Cardiac muscle cell (in vitro differentiated cells and primary cell): Measurements from ENCODE around the gene TMEM108. TPM values are rescaled to one million over a fixed set of nuclear protein-coding genes. Genes with fewer than 3 reads are reported as not detected.

Experiments used
- DNase-seq, 2 donors: peaks; one replicate each; pipeline versions ENCODE4 v3.0.0 to v3.0.0-alpha.2; 2010 to 2017; ENCODE audit warnings: low read depth in 1 of 2, low spot score in 1 of 2
- H3K27ac ChIP-seq: fragments of 200-600 bp; sonication (generic); 2 replicates; pipeline ENCODE4 v1.5.1; 2016
- H3K27me3 ChIP-seq: fragments of 200-600 bp; sonication (generic); 2 replicates; pipeline ENCODE4 v1.6.0; 2016; ENCODE audit warnings: control low read depth
- H3K36me3 ChIP-seq: fragments of 200-600 bp; sonication (generic); 2 replicates; pipeline ENCODE4 v1.5.1; 2016; ENCODE audit warnings: control low read depth
- H3K4me1 ChIP-seq: fragments of 200-600 bp; sonication (generic); 2 replicates; pipeline ENCODE4 v1.8.1; 2017; ENCODE audit warnings: low read depth, mild to moderate bottlenecking, mixed run types
- H3K4me3 ChIP-seq: fragments of 200-600 bp; sonication (generic); 2 replicates; pipeline ENCODE4 v1.5.1; 2016; ENCODE audit warnings: mild to moderate bottlenecking
- H3K9me3 ChIP-seq: fragments of 200-600 bp; sonication (generic); 2 replicates; pipeline ENCODE4 v1.5.1; 2017; ENCODE audit warnings: low read depth, mild to moderate bottlenecking, control low read depth
- CTCF ChIP-seq: IDR thresholded peaks from 2 replicates; pipeline ENCODE4 v1.5.1; 2012; ENCODE audit warnings: low read depth, mild to moderate bottlenecking, low read length
- polyA plus RNA-seq: library from polyadenylated mRNA; unstranded; fragments of >200 nt; fragmentation: Nextera tagmentation; extraction: Ambion mirVana; gene quantifications from 2 replicates; pipeline ENCODE4 v1.2.1, GENCODE V29; 2016
- total RNA-seq: library from RNA; depleted of rRNA; stranded (reverse); fragments of >200 nt; gene quantifications from 2 replicates; pipeline ENCODE4 v1.2.3, GENCODE V29; 2016

The TMEM108 gene
- total and polyA plus RNA-seq, 2 experiments from 2014 or later = 1.0 to 1.6 TPM

- Histone ChIP-seq H3K27me3 (no peaks in the 10 kb centered on the region), H3K36me3 (no peaks in the 10 kb centered on the region), H3K4me1 (no peaks in the 10 kb centered on the region), H3K27ac (no peak overlapping the region), H3K9me3 (no peaks in the 10 kb centered on the region), H3K4me3 (no peak overlapping the region)
- TF ChIP-seq CTCF = no peak
- DNase-seq = no peak
Observed at GRCh38 chr3:133117342-133117741, 79.2 kb downstream of the TMEM108 start.

GRCh38 chr3:133119176-133119575 is 81.0 kb downstream of the TMEM108 start:
- DNase-seq = no peak
- Histone ChIP-seq H3K27ac (no peak overlapping the region), H3K4me1 (no peaks in the 10 kb centered on the region), H3K9me3 (no peaks in the 10 kb centered on the region), H3K27me3 (no peaks in the 10 kb centered on the region), H3K36me3 (no peaks in the 10 kb centered on the region), H3K4me3 (no peak overlapping the region)
- TF ChIP-seq CTCF = no peak

GRCh38 chr3:133121450-133121849 is 83.3 kb downstream of the TMEM108 start:
- Histone ChIP-seq H3K27ac (no peak overlapping the region), H3K9me3 (no peaks in the 10 kb centered on the region), H3K27me3 (no peaks in the 10 kb centered on the region), H3K4me3 (no peak overlapping the region), H3K36me3 (no peaks in the 10 kb centered on the region), H3K4me1 (no peaks in the 10 kb centered on the region)
- DNase-seq = no peak
- no peak for TF ChIP-seq CTCF

GRCh38 chr3:133123636-133124035 is 85.4 kb downstream of the TMEM108 start:
- Histone ChIP-seq H3K27ac (no peak overlapping the region), H3K4me1 (no peaks in the 10 kb centered on the region), H3K36me3 (no peaks in the 10 kb centered on the region), H3K9me3 (no peaks in the 10 kb centered on the region), H3K27me3 (no peaks in the 10 kb centered on the region), H3K4me3 (no peak overlapping the region)
- no peak for TF ChIP-seq CTCF
- no peak for DNase-seq

GRCh38 chr3:133124511-133124910 is 86.3 kb downstream of the TMEM108 start:
- Histone ChIP-seq H3K9me3 (no peaks in the 10 kb centered on the region), H3K4me3 (no peak overlapping the region), H3K36me3 (no peaks in the 10 kb centered on the region), H3K4me1 (no peaks in the 10 kb centered on the region), H3K27ac (no peak overlapping the region), H3K27me3 (no peaks in the 10 kb centered on the region)
- DNase-seq = peak; percentile 37 to 39
- TF ChIP-seq CTCF = no peak

GRCh38 chr3:133125171-133125570 is 87.0 kb downstream of the TMEM108 start:
- Histone ChIP-seq H3K27ac (no peak overlapping the region), H3K9me3 (no peaks in the 10 kb centered on the region), H3K36me3 (no peaks in the 10 kb centered on the region), H3K4me1 (no peaks in the 10 kb centered on the region), H3K4me3 (no peak overlapping the region), H3K27me3 (no peaks in the 10 kb centered on the region)
- no peak for DNase-seq
- TF ChIP-seq CTCF = no peak
